GM21723 (cell line): ENCODE results near the gene MTMR1.

Source experiments
- ATAC-seq: cut with Tn5 transposase; IDR thresholded peaks from one replicate; pipeline ENCODE4 v1.9.1; 2021; ENCODE audit warnings: mild to moderate bottlenecking, moderate library complexity; ENCODE audit not compliant: unreplicated experiment

MTMR1 gene

DNA sequence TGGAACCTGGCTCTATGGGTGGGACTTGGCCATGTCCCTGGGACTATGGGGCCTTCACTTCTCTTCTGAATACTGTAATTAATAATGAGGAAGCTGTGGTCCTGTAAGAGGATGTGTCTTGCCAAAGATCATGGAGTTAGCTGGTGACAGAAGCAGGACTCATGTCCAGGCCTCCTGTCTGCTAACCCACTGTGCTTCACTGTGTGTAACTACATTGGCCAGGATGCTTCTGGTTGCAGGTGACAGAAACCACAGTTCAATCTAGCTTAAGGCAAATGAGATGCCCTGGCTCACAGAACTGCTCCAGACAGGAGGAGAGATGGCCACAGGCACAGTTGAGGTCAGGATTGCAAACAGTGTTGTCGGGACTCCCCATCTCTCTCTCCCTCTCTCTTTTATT is 3.1 kb downstream of the MTMR1 start:
- ATAC-seq: no peak

DNA sequence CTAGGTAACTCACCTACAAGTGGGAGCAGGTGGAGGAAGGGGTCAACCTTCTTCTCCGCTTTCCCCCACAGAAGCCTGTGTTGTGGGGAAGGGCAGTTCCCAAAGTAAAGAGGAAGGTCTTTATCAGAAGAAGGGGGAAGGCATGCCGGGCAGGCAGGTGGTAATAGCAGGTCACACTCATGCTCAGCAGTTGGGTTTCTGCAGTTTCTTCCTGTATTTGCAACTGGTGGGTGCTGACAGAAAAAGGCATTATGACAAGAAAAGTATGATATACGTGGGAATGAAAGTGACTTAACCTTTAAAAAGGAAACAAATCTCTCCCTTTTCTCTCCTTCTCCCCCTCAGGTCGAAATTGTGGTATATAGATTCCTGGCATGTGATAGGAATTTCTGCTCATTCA is 3.7 kb downstream of the MTMR1 start:
- no peak for ATAC-seq

- no peak for ATAC-seq
Observed at GRCh38 chrX:150697641-150698040, 4.4 kb downstream of the MTMR1 start.

DNA sequence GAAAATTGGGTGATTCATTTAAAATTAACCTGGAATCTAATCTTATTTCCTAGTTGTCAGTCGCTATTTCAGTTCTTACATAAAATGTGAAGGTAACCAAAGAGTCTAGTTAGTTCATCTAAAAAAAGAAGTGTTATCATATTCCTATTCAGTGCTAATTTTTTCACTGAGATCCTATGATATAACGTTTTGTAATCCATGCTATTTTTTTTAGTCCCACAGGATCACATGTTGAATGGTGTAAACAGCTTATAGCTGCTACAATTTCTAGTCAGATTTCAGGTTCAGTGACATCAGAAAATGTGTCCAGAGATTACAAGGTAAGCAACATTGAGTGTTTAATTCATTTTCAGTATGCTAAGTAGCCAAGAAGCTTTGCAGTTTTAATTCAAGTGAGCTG is 5.8 kb downstream of the MTMR1 start:
- ATAC-seq: no peak

DNA sequence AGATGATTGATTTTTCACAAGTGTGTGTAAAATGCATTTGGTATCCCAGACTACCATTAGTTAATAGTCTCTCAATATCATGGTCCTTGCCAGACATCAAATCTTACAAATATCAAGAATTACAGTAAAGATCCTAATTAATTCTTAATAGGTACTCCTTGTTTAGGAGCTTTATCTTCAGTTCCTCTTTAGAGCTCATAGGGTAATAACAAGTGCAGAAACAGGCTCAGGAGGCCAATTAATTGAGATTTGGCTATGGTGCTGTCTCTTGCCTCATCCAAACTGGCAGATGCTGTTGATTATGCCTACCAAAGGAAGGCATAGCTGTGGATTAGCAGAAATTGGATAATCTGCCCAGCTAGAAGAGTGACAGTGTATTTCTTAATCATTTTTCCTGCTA is 6.9 kb downstream of the MTMR1 start:
- ATAC-seq: no peak

DNA sequence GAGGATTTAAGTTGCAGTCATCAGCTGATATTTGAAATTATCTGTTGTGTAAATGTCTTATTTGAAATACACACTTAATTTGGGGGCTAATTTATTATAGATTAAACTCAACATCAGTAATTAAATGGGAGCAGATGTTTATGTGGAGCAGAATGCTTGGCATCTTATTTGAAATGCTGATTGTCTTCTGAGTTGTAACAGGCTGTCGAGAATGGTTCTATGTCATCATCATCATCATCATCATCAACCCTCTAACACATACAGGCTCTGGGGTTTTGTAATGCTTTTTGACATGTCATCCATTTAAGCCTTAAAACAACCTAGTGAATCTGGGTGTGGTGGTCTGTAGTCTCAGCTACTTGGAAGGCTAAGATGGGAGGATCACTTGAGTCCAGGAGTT is 8.2 kb downstream of the MTMR1 start:
- ATAC-seq: no peak

DNA sequence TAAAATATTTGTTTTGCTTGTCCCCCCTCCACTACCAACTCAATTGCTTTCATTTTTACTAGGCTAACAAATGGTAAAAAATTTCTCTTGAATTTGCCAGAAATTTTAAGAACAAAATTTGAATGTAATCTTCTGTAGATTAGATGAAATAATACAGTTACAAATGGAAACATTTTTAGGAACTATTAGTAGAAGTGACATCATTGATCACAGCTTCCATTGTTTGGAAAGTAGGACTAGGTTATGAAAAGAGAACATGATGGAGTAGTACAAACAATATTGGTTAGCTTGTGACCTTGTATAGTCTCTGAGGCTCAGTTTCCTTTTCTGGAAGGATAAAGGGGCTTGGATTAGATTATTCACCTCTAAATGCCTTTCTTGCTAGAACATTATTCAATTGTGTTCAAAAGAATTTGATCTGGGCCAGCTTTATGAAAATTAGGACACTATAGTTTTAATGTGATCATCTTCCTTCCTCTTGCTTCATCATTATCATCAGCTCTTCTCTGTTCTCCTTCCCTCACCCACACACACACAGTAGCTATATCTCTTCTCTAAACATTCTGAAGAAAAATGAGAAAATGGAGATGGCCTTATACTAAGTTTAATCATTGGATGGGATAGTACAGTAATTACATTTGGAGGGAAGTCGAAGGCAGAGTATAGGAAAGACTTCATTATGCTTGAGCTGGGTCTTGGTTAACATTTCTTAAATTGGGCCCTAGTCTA is 9.9 kb downstream of the MTMR1 start:
- no peak for ATAC-seq

DNA sequence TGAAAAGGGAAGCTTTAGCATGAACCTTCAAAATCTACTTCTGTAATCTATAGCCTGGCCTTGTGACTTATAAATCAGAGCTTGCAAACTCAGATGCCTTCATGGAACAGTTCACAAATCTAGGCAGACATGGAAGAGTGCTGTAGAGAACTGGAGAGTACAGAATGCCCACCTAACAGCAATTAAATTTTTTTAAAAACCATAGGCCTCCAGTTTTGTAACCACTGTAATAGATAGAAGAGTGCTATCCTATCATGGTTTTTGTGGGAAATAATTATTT is 10.4 kb downstream of the MTMR1 start:
- no peak for ATAC-seq

- ATAC-seq: no peak
Observed at GRCh38 chrX:150704030-150704613, 10.9 kb downstream of the MTMR1 start.

DNA sequence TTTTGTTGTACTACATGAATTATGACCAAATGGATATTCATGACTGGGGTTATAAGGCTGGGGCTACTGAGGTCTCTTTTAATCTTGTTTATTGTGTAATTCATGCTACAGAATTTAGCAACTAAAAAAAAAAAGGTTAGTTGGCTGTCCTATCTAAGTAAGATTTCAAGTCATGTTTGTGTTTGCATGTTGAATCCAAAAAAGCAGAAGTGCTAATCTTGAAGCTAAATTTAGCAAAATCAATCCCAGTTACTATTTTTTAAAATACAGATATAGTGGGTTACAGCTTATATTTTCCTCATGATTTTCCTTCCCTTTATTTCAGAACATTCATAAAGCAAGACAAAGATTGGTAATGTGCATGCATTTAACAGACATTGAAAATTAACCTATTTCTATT is 19.4 kb downstream of the MTMR1 start:
- no peak for ATAC-seq

GRCh38 chrX:150715184-150715583 is 22.0 kb downstream of the MTMR1 start:
- no peak for ATAC-seq

GRCh38 chrX:150719621-150720020 is 26.4 kb downstream of the MTMR1 start:
- no peak for ATAC-seq

DNA sequence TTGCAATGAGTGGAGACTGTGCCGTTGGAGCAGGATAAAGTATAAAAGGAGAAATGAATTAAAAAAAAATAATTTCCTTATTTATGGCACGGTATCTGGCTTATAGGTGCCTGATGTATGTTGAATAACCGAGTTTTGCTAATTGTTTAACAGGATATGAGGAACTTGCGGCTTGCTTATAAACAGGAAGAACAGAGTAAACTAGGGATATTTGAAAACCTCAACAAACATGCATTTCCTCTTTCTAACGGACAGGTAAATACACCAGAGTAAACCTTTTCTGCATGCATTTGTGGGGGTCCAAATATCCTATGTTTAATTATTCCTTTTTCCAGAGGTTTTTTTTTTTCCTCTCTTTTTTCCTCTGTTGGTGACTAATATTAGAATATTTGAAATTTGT is 36.8 kb downstream of the MTMR1 start:
- ATAC-seq: no peak

DNA sequence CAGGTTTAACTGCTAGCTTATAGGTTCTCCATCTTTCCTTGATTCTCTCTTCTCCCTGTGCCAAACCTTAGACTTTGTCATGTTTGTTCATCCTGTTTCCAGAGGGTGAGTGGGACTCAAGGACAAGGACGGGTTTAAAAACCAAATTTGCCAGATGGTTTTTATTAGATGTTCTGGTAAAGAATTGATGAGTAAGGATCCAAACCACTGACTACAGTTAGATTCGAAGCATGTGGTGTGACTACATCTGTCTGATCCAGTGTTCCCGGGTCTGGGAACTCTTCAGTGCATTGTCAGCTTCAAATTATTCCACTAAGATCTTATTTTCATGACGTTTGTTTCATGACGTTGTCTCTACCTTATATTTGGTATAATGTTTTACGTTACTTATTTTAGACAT is 37.5 kb downstream of the MTMR1 start:
- ATAC-seq: no peak

DNA sequence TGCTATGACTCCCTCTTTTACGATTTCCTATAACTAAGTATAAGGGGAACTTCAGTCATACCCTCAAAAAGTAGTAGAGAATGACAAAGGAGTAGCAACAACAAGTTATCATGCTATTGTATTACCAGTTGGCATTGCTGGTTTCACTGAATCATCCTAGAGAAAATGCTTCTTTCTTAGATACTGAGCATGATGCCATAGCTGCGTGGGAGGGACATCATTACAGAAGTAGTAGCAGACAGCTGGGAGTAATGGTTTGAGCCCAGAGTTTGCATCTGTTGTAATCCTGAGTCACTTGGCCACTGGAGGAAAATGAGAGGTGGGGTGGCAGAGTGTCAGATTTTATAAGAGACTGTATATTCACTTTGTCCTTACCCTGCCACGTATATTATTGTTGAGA is 38.6 kb downstream of the MTMR1 start:
- ATAC-seq: no peak

DNA sequence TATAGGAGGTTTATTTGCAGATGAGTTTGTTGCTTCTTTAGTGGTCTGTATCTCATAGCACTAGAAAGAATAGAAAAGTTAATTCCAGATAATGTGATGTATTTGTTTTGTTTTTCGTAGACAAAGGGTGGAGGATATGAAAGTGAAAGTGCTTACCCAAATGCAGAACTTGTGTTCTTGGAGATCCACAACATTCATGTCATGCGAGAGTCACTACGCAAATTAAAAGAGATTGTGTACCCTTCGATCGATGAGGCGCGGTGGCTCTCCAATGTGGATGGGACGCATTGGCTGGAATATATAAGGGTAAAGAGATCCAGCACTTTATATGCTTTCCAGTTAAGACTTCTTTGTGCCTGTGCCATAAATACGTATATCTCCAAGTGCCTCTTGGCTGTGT is 43.3 kb downstream of the MTMR1 start:
- ATAC-seq: no peak

GRCh38 chrX:150752124-150752523 is 58.9 kb downstream of the MTMR1 start:
- ATAC-seq: no peak

DNA sequence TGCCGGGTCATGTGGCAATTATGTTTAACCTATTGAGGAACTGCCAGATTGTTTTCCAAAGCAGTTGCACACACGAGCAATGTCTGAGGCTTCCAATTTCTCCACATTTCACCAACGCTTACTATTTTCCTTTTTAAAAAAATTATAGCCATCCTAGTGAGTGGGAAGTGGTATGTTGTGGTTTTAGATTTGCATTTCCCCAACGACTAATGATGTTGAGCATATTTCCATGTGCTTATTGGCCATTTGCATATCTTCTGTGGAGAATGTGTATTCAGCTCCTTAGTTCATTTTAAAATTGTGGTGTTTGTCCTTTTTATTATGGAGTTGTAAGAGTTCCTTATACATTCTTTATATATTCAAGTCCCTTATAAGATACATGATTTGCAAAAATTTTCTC is 60.2 kb downstream of the MTMR1 start:
- ATAC-seq: no peak

- no peak for ATAC-seq
Observed at GRCh38 chrX:150753968-150754367, 60.8 kb downstream of the MTMR1 start.

DNA sequence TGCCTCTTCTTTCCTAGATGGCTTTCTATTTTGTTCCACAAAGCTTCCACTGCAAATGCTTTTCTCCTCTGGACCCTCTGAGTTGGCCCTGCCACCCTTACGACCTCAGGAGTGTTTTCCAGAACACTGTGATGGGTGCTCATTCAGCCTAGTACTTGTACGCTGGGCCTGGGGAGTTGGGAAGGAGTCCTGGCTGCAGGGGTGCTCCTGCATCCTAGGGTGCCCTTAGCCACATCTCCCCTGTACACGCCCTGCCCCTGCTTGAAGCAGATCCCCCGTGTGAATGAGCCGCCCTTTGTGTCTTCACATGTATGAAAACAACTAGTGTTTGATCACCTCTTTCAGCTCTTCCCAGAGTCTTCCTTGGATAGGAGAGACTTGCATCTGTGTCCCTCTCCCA is 64.2 kb downstream of the MTMR1 start:
- ATAC-seq: no peak

- no peak for ATAC-seq
Observed at GRCh38 chrX:150759568-150760416, 66.6 kb downstream of the MTMR1 start.

GRCh38 chrX:150761176-150761818 is 68.1 kb downstream of the MTMR1 start:
- ATAC-seq: no peak
